ELF-1 (cell line): ENCODE measurements around the gene GRIN1.

Experiments used
- DNase-seq: peaks from one replicate; pipeline ENCODE4 v3.0.0-alpha.2; 2016; ENCODE audit warnings: low read depth, low spot score

The GRIN1 gene

GRCh38 chr9:137148242-137148641 lies 9.3 kb downstream of the GRIN1 start:
- no peak for DNase-seq

- DNase-seq = no peak
Observed at GRCh38 chr9:137148661-137149060, 9.7 kb downstream of the GRIN1 start.

DNA sequence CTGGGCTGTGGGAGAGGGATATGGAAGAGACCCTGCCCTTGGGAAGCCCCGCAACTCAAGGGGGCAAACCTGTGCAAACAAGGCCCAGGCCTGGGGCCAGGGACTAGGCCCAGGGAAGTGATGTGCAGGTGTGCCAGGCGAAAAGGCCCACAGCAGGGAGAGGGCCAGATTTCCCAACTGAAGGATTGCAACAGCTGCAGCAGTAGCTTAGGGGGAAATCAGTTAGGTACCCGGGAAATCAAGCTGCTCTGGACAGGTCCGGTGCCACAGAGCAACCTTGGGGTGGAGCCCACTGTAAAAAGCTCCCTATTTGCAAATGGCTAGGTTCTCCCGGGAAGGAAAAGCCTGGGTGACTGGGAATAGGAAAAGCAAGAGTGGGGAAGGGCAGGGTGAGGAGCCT lies 10.4 kb downstream of the GRIN1 start:
- DNase-seq = no peak

GRCh38 chr9:137149942-137150616 lies 11.1 kb downstream of the GRIN1 start:
- DNase-seq = peak; percentile 95

DNA sequence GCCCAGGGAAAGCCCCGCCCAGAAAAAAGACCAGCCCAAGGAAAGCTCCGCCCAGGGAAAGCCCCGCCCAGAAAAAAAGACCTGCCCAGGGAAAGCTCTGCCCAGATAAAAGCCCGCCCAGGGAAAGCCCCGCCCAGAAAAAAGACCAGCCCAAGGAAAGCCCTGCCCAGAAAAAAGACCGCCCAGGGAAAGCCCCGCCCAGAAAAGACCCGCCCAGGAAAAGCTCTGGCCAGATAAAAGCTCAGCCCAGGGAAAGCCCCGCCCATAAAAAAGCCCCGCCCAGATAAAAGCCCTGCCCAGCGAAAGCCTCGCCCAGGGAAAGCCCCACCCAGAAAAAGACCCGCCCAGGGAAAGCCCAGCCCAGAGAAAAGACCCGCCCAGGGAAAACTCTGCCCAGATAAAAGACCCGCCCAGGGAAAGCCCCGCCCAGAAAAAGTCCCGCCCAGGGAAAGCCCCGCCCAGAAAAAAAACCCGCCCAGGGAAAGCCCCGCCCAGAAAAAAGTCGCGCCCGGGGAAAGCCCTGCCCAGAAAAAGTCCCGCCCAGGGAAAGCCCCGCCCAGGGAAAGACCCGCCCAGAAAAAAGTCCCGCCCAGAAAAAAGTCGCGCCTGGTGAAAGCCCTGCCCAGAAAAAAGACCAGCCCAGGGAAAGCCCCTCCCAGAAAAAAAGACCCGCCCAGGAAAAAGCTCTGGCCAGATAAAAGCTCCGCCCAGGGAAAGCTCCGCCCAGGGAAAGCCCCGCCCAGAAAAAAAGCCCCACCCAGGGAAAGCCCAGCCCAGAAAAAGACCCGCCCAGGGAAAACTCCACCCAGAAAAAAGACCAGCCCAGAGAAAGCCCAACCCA lies 11.9 kb downstream of the GRIN1 start:
- DNase-seq = peak; percentile 86

GRCh38 chr9:137152844-137153405 lies 14.0 kb downstream of the GRIN1 start:
- DNase-seq = no peak

DNA sequence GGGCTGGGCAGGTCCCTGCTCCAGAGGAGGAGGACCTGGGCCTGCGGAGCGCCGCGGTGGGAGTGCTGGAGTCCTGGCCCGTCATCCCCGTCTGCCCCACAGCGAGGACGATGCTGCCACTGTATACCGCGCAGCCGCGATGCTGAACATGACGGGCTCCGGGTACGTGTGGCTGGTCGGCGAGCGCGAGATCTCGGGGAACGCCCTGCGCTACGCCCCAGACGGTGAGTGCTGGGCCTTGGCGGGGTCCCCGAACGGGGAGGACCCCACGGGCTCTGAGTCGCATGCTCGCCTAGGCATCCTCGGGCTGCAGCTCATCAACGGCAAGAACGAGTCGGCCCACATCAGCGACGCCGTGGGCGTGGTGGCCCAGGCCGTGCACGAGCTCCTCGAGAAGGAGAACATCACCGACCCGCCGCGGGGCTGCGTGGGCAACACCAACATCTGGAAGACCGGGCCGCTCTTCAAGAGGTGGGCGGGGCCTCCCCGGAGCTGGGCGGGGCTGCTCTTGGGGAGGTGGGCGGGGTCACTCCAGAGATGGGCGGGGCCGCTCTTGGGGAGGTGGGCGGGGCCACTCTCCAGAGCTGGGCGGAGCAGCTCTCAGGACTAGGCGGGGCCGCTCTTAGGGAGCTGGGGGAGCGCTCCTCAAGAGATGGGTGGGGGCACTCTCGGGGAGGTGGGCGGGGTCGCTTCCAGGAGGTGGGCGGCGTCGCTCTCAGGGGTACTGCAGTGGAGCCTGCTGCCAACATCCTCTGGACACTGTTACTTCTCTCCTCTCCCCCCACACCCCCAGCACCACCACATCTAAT lies 17.8 kb downstream of the GRIN1 start:
- no peak for DNase-seq

- no peak for DNase-seq
Observed at GRCh38 chr9:137157618-137158415, 18.9 kb downstream of the GRIN1 start.

DNA sequence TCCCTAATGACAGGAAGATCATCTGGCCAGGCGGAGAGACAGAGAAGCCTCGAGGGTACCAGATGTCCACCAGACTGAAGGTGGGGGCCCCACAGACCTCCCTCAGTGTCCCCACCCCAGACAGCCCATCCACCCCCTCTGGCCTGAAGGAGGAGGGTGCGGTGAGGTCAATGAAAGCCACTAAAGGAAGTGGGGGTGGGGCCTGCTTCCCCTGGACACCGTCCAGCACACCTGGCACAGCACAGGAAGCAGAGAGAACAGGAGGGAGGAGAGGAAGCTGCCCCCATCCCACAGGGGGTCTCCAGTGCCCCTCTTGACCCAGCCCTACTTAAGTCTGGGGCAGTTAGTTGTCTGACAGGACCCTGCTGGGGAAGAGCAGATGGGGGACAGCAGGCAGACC lies 19.7 kb downstream of the GRIN1 start:
- DNase-seq = no peak

- DNase-seq = no peak
Observed at GRCh38 chr9:137159105-137160053, 20.4 kb downstream of the GRIN1 start.

DNA sequence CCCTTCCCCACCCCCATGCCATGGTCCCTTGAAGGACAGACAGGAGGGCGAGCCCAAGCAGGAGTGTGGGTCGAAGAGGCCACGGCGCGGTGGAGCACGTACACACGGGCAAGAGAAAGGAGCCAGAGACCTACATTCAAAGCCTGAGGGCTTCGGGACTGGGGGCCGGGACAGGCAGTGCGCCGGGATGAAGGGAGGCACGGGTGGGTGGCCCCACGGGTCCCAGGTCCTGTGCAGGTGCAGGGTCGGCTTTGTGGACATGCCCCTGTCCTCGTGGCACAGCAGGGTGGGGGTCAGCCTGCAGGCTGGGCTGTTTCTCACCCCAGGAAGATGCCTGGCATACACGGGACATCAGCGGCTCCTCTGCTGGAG lies 21.1 kb downstream of the GRIN1 start:
- DNase-seq = no peak

- no peak for DNase-seq
Observed at GRCh38 chr9:137160716-137161557, 22.0 kb downstream of the GRIN1 start.

DNA sequence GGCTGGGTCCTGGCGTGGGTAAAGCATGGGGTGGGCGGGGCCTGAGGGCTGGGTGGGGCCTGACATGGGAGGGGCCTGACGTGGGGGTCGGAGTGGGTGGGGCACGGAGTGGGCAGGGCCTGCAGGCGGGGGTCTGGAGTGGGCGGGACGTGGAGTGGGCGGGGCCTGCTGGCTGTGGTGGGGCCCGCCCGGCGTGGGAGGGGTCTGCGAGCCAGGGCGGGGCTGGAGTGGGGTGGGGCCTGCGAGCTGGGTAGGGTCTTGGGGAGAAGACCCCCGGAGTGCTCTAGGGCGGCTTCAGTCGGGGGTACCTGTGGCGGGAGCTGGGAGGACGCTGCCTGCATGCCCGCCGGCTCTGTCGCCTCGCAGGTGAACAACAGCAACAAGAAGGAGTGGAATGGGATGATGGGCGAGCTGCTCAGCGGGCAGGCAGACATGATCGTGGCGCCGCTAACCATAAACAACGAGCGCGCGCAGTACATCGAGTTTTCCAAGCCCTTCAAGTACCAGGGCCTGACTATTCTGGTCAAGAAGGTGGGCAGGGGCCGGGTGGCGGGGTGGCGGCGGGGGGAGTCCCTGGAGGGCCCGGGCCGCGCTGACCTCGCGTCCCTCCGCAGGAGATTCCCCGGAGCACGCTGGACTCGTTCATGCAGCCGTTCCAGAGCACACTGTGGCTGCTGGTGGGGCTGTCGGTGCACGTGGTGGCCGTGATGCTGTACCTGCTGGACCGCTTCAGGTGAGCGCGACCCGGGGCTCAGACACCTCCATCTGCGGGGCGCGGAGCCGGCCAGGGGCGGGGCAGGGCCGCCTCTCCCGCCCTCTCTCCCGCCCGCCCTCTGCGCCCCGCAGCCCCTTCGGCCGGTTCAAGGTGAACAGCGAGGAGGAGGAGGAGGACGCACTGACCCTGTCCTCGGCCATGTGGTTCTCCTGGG lies 22.9 kb downstream of the GRIN1 start:
- no peak for DNase-seq

DNA sequence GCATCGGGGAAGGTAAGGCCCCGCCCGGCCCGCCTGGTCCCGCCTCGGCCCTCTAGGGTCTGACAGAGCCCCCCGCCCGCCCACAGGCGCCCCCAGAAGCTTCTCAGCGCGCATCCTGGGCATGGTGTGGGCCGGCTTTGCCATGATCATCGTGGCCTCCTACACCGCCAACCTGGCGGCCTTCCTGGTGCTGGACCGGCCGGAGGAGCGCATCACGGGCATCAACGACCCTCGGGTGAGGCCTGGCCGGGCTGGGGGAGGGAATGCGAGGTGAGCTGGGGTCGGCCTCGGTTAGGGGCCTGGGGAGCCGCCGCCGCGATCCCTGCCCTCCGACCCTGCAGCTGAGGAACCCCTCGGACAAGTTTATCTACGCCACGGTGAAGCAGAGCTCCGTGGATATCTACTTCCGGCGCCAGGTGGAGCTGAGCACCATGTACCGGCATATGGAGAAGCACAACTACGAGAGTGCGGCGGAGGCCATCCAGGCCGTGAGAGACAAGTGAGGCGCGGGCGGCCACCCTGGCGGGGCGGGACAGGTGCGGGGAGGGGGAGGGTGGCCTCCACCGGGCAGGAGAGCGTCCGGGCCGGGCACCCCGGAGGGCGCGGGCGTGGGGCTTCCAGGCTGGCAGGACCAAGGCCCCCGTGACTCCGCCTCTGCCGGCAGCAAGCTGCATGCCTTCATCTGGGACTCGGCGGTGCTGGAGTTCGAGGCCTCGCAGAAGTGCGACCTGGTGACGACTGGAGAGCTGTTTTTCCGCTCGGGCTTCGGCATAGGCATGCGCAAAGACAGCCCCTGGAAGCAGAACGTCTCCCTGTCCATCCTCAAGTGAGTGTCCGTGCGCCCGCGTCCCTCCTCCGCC lies 23.8 kb downstream of the GRIN1 start:
- DNase-seq = no peak

- no peak for DNase-seq
Observed at GRCh38 chr9:137163365-137163715, 24.4 kb downstream of the GRIN1 start.

GRCh38 chr9:137163805-137164204 lies 24.9 kb downstream of the GRIN1 start:
- no peak for DNase-seq
